HCT116 (cell line): ENCODE results near the gene CCDC174.

Experiments
- EZH2 ChIP-seq: fragments of 200-600 bp; sonication (generic); IDR thresholded peaks from 2 replicates; pipeline ENCODE4 v1.6.1; 2017; ENCODE audit warnings: antibody characterized with exemption, mixed run types
- EZH2phosphoT487 ChIP-seq: fragments of 200-600 bp; IDR thresholded peaks from 2 replicates; pipeline ENCODE4 v1.6.1; 2018; ENCODE audit warnings: antibody characterized with exemption, borderline replicate concordance
- JUND ChIP-seq: IDR thresholded peaks from 2 replicates; pipeline ENCODE4 v1.6.1; 2012
- POLR2AphosphoS5 ChIP-seq: IDR thresholded peaks from 2 replicates; pipeline ENCODE4 v1.6.1; 2011; ENCODE audit warnings: mild to moderate bottlenecking, low read depth, low read length, moderate library complexity
- RAD21 ChIP-seq: IDR thresholded peaks from 2 replicates; pipeline ENCODE4 v1.6.1; 2012; ENCODE audit warnings: low read depth, mild to moderate bottlenecking
- YY1 ChIP-seq: IDR thresholded peaks from 2 replicates; pipeline ENCODE4 v1.6.1; 2011; ENCODE audit warnings: low read length, low read depth, moderate library complexity, mild to moderate bottlenecking; ENCODE audit not compliant: insufficient replicate concordance; ENCODE audit errors: extremely low read depth
- TF ChIP-seq, protein P1 (sequence below), 3 experiments: fragments of 200-600 bp in 1 of 3; sonication (generic) in 1 of 3; IDR thresholded peaks in 2 of 3; conservative IDR thresholded peaks in 1 of 3; 2 replicates each; pipeline ENCODE4 v1.5.1; 2012 to 2017; ENCODE audit warnings: low read depth in 2 of 3, low read length in 2 of 3, antibody characterized with exemption in 1 of 3, borderline replicate concordance in 1 of 3, control low read depth in 1 of 3, mild to moderate bottlenecking in 1 of 3, mixed read lengths in 1 of 3, mixed run types in 1 of 3, moderate library complexity in 1 of 3; ENCODE audit not compliant: insufficient read depth in 1 of 3
- TF ChIP-seq, protein P2 (sequence below): IDR thresholded peaks from 2 replicates; pipeline ENCODE4 v1.6.1; 2012; ENCODE audit warnings: low read depth
- TF ChIP-seq, protein P3 (sequence below): IDR thresholded peaks from 2 replicates; pipeline ENCODE4 v1.6.1; 2012

DNA sequence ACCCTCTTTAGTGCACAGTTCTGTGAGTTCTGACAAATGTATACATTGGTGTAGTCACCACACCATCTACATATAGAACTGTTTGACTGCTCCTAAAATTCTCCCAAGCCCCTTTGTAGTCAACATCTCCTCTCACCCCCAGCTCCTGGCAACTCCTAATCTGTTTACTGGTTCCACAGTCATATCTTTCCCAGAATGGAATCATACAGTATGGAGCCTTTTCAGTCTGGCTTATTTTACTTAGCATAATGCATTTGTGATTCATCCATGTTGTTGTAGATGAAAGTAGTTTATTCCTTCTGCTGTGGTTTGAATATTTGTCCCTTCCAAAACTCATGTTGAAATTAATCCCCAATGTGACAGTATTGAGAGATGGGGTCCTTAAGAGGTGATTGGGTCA lies 41.6 kb upstream of the CCDC174 start:
- no peak for TF ChIP-seq YY1
- TF ChIP-seq, protein P1, sequence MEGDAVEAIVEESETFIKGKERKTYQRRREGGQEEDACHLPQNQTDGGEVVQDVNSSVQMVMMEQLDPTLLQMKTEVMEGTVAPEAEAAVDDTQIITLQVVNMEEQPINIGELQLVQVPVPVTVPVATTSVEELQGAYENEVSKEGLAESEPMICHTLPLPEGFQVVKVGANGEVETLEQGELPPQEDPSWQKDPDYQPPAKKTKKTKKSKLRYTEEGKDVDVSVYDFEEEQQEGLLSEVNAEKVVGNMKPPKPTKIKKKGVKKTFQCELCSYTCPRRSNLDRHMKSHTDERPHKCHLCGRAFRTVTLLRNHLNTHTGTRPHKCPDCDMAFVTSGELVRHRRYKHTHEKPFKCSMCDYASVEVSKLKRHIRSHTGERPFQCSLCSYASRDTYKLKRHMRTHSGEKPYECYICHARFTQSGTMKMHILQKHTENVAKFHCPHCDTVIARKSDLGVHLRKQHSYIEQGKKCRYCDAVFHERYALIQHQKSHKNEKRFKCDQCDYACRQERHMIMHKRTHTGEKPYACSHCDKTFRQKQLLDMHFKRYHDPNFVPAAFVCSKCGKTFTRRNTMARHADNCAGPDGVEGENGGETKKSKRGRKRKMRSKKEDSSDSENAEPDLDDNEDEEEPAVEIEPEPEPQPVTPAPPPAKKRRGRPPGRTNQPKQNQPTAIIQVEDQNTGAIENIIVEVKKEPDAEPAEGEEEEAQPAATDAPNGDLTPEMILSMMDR (IDR thresholded peaks at IDR 0.05 in 2 of 3, conservative IDR thresholded peaks at IDR 0.05 in 1 of 3; ENCODE audit: borderline replicate concordance in 1 of 3, insufficient read depth in 1 of 3, low read depth in 2 of 3, low read length in 2 of 3), result no peak
- TF ChIP-seq POLR2AphosphoS5, result no peak
- TF ChIP-seq, protein P2, sequence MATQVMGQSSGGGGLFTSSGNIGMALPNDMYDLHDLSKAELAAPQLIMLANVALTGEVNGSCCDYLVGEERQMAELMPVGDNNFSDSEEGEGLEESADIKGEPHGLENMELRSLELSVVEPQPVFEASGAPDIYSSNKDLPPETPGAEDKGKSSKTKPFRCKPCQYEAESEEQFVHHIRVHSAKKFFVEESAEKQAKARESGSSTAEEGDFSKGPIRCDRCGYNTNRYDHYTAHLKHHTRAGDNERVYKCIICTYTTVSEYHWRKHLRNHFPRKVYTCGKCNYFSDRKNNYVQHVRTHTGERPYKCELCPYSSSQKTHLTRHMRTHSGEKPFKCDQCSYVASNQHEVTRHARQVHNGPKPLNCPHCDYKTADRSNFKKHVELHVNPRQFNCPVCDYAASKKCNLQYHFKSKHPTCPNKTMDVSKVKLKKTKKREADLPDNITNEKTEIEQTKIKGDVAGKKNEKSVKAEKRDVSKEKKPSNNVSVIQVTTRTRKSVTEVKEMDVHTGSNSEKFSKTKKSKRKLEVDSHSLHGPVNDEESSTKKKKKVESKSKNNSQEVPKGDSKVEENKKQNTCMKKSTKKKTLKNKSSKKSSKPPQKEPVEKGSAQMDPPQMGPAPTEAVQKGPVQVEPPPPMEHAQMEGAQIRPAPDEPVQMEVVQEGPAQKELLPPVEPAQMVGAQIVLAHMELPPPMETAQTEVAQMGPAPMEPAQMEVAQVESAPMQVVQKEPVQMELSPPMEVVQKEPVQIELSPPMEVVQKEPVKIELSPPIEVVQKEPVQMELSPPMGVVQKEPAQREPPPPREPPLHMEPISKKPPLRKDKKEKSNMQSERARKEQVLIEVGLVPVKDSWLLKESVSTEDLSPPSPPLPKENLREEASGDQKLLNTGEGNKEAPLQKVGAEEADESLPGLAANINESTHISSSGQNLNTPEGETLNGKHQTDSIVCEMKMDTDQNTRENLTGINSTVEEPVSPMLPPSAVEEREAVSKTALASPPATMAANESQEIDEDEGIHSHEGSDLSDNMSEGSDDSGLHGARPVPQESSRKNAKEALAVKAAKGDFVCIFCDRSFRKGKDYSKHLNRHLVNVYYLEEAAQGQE, result no peak
- TF ChIP-seq RAD21, result no peak
- no peak for TF ChIP-seq JUND
- TF ChIP-seq EZH2phosphoT487, result no peak
- no peak for TF ChIP-seq EZH2
- TF ChIP-seq, protein P3, sequence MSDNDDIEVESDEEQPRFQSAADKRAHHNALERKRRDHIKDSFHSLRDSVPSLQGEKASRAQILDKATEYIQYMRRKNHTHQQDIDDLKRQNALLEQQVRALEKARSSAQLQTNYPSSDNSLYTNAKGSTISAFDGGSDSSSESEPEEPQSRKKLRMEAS, result no peak
